ENCODE data around the gene HIPK2. TPM values are rescaled to one million over a fixed set of nuclear protein-coding genes. Genes with fewer than 3 reads are reported as not detected.
A peak's percentile ranks its signal among the peaks of the same experiment; 100 is the strongest.

HIPK2 gene
- total RNA-seq, 1 donor from 2014 or later: 75.8 TPM

DNA sequence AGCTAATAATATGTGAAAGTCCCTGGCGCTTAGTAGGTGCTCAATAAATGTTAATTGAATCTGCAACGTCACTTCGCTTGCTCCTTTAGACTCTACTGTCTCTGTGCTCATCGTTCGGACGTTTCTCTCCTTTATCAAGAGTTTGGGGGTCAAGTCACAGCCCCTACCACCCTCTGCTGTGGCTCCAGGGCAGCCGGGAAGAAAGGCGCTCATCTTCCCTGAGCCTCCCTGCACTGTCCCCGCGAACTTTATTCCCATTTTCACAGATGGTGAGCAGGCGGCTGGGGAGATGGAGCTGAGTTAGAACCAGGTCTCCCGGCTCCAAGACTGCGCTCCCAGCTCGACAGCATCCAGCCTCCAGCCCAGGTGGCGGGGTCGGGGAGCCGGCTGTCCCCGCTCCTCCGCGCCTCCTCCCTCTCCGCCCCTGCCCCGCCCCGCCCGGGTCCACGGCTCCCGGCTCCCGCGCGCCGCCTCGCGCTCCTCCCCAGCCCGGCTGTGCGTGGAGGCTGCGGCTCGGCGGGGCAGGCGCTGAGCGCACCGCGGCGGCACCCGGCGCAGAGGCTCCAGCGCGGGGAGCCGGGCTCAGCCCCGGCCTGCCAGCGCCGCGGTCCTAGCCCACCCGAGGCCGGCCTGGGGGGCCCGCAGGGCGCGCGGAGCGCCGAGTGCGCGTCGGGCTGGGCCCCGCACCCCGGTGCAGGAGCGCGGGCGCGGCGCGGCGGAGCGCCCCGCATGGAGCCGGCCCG is 254.4 kb downstream of the HIPK2 start, which contains the start of gene CLEC2L:
CLEC2L (plus strand) TSS at position 487 of the 743 bp plus-strand sequence; CDS start at position 730, 243 bp downstream.
- peaks cover 63% of the 10 kb centered on the region for H3K27me3 Mint-ChIP-seq (ENCODE audit: low read depth)
- TF ChIP-seq, protein P1, sequence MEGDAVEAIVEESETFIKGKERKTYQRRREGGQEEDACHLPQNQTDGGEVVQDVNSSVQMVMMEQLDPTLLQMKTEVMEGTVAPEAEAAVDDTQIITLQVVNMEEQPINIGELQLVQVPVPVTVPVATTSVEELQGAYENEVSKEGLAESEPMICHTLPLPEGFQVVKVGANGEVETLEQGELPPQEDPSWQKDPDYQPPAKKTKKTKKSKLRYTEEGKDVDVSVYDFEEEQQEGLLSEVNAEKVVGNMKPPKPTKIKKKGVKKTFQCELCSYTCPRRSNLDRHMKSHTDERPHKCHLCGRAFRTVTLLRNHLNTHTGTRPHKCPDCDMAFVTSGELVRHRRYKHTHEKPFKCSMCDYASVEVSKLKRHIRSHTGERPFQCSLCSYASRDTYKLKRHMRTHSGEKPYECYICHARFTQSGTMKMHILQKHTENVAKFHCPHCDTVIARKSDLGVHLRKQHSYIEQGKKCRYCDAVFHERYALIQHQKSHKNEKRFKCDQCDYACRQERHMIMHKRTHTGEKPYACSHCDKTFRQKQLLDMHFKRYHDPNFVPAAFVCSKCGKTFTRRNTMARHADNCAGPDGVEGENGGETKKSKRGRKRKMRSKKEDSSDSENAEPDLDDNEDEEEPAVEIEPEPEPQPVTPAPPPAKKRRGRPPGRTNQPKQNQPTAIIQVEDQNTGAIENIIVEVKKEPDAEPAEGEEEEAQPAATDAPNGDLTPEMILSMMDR (IDR thresholded peaks at IDR 0.05; ENCODE audit: unreplicated experiment): no peak

DNA sequence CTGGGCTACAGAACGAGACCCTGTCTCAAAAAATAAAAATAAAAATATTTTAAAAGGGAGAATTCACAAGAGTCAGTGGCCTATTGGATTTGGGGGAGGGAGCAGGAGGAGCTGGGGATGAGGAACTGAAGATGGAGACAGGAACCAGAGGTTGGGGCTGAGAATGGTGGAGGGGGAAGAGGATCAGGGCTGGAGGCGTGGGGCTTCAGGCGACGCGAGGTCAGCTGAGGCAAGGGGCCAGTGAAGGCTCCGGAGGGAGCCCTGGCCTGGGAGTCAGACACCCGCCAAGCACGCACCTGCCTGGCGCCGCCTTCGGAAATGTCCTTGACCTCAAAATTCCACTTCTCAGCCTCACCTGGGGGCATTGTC is 255.0 kb downstream of the HIPK2 start:
- no peaks in the 10 kb centered on the region for H3K9me3 Mint-ChIP-seq
- H3K36me3 Mint-ChIP-seq: peaks cover 1% of the 10 kb centered on the region
- peaks cover 2% of the 10 kb centered on the region for H3K4me1 Mint-ChIP-seq
- TF ChIP-seq, protein P1 (IDR thresholded peaks at IDR 0.05; ENCODE audit: unreplicated experiment): no peak
- no peak overlapping the region for H3K27ac Mint-ChIP-seq
- H3K4me3 Mint-ChIP-seq: peak overlapping the region; percentile 60
- no peak for DNase-seq (ENCODE audit: low spot score in 2 of 2, unreplicated experiment in 2 of 2)
- H3K27me3 Mint-ChIP-seq (ENCODE audit: low read depth): peaks cover 58% of the 10 kb centered on the region

More for the DNA sequence above, 254.4 kb downstream of the HIPK2 start, which contains the start of gene CLEC2L:
- peaks cover 2% of the 10 kb centered on the region for H3K4me1 Mint-ChIP-seq
- H3K9me3 Mint-ChIP-seq: peaks cover 4% of the 10 kb centered on the region
- H3K4me3 Mint-ChIP-seq: peak within 1 kb of the TSS; percentile 60
- DNase-seq (ENCODE audit: low spot score in 2 of 2, unreplicated experiment in 2 of 2): peak in 1 of 2 experiments; percentile 53
- H3K36me3 Mint-ChIP-seq: peaks cover 1% of the 10 kb centered on the region
- no peak within 1 kb of the TSS for H3K27ac Mint-ChIP-seq

DNA sequence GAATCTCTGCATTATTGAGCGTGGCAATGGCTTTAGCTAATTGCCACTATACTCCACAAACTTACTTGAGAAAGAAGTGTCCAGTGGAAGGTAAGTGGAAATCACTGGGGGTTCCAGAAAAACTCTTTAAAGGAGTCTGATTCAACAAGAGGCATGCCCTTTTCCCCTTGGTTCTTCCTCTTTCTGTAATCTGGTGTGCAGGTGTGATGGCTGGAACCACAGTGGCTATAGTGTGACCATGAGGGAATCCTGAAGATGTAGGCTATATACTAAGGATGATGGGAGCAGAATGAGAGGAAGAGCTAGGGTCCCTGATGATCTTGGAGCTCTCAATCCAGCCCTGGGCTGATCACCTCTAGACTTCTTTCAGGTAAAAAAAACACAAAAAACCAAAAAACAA is 256.4 kb downstream of the HIPK2 start:
- no peak overlapping the region for H3K4me3 Mint-ChIP-seq
- no peak overlapping the region for H3K27ac Mint-ChIP-seq
- DNase-seq (ENCODE audit: low spot score in 2 of 2, unreplicated experiment in 2 of 2): no peak
- peaks cover 46% of the 10 kb centered on the region for H3K27me3 Mint-ChIP-seq (ENCODE audit: low read depth)
- H3K36me3 Mint-ChIP-seq: peaks cover 1% of the 10 kb centered on the region
- H3K9me3 Mint-ChIP-seq: no peaks in the 10 kb centered on the region
- TF ChIP-seq, protein P1 (IDR thresholded peaks at IDR 0.05; ENCODE audit: unreplicated experiment): no peak
- H3K4me1 Mint-ChIP-seq: peaks cover 2% of the 10 kb centered on the region

DNA sequence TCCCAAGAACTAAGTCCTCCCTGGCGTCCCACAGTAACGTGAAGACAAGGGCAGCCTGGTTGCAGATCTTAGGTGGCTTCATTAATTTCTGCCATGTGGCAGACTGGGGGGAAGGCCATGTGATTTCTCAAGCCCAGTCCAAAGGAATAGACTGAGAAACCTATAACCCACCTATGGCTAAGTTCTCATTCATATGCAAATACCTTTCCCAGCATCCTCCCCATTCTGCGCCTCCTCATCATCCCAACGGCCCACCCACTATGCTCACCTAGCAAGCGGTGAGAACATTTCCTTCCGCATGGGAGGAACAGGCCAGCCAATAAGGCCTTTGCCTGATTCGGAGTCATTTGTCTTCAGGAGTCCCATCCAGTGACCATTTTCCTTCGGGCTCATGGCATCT is 262.5 kb downstream of the HIPK2 start:
- Mint-ChIP-seq H3K27ac (no peak overlapping the region), H3K4me3 (no peak overlapping the region), H3K4me1 (no peaks in the 10 kb centered on the region), H3K9me3 (no peaks in the 10 kb centered on the region), H3K36me3 (no peaks in the 10 kb centered on the region), H3K27me3 (ENCODE audit: low read depth) (peaks cover 2% of the 10 kb centered on the region)
- TF ChIP-seq, protein P1 (IDR thresholded peaks at IDR 0.05; ENCODE audit: unreplicated experiment): no peak
- no peak for DNase-seq (ENCODE audit: low spot score in 2 of 2, unreplicated experiment in 2 of 2)

Other genes with a start within 250 kb of the HIPK2 start
- gene TBXAS1, start 51.3 kb upstream of the HIPK2 start, total RNA-seq: 3.1 to 4.7 TPM (median 3.9 TPM) in 3 replicates

All from mesothelial cell of epicardium (in vitro differentiated cells).